Fibroblast of skin of back (primary cell): ENCODE results near the gene JPH2.

Source experiments
- DNase-seq: peaks from one replicate; pipeline ENCODE4 v3.0.0-alpha.2; 2013

Gene JPH2

DNA sequence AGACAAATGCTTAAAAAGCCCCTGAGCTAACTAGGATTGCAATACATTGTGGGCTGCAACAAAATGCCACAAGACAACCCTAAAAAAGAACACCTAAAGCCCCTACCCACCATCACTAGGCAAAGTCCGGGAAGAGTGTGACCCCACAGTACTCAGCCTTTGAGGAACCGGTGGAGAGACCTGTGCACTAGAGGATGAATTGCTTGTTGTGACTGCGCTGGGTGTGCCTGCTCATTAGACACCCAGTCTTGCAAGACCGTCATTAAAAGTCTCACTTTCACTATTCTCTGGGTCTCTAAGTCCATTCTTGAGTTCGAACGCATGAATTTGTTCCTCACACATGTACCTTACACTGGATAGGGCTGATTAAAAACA is 88.7 kb downstream of the JPH2 start:
- DNase-seq, result no peak

DNA sequence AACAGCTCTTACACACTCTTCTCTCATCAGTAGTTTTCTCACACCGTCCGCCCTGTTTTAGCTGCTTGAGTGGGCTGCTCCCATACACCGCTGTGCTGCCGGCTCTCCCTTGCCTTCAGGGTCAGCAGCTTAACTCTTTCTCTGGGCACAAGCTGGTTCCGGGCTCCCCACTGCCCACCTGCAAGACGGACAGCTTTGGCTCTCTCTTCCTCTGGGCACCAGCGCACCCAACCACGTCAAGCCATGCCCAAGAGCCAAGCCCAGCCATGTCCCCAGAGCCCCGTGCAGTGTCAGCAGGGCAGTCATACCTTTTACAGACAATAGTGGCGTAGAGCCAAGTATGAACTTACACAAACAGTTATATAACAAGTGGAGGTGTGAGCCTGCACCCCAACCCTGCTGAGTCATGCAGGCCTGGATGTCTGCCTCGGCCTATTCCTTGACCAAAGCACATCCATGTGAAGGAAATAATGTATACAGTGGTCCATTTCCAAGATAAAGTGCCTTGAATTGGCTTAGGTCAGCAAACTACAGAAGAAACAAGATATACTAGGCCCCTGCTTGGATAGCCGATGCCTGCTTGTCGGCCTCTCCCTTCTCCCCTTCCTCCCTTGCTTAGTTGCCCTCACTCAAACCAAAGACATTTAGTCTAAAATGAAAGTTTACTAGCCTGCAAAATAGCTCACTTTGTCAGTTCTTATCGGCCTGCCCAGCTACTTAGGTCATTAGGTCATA is 89.3 kb downstream of the JPH2 start:
- DNase-seq, result no peak

DNA sequence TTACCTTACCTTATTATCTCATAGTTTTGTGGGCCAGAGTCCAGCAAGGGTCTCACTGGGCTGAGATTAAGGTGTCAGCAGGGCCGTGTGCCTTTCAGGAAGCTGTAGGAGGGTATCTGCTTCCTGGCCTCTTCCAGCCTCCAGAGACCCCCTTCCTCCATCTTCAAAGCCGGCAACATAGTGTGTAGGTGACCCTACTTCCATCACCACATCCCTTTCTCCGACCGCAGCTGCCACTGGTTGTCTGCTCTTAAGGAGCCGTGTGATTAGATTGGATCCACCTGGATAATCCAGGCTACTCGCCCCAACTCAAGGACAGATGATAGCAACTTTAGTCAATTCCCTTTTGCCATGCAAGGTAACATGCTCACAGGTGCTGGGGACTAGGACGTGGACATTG is 91.2 kb downstream of the JPH2 start:
- DNase-seq, result no peak

DNA sequence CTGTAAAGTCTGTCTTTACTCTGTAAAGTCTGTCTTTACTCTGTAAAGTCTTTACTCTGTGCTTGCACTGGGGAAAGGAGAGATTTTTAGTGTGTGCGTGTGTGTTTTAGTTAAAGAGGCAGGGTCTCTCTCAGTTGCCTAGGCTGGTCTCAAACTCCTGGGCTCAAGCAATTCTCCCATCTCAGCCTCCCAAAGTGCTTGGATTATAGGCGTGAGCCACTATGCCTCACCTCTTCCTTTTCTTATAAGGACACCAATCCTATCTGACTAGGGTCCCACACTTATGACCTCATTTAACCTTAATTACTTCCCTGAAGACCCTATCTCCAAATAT is 93.8 kb downstream of the JPH2 start:
- DNase-seq, result no peak

DNA sequence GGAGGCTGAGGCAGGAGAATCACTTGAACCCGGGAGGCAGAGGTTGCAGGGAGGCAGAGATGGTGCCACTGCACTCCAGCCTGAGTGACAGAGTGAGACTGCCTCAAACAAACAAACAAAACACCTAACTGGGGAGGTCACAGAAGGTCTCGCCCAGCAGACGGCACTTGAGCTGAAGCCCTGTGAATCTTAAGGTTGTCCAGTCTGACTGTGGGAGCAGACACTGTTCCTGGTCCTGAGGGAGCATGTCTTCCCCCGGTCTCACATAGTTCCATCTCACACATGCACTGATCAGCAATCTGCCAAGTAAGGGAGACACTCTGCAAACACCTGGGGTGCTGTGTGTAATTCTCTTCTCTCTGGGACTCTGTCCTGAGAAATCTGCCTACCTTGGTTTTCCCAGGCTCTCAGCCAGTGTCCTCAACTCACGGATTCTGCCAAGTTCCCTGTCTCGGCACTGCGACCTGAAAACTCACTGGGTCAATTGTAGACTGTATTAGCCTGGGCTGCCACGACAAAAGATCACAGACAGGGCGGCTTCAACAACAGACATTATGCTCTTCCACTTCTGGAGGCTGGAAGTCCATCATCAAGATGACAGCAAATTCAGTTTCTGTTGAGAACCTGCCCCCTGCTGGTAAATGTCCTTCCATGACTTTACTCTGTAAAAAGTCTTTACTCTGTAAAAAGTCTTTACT is 94.3 kb downstream of the JPH2 start:
- peak; percentile 40 for DNase-seq

DNA sequence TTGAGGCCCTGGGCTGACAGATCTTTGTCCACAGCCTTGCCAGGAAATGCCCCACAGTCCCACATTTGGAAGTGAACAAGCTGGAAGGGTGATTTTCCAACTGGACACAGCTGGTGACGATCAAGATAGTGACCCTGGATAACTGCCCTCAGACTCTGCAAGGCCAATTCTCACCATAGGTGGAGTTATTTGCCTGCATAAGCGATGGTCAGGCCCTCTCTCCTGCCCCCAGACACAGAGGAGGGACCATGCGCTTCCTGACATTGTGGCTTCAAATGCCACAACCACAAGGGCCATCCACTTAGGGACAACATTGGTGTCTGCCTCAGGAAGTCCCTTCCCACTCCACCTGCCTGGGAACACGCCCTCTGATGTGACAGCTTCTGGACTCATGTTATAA is 96.0 kb downstream of the JPH2 start:
- DNase-seq, result no peak

DNA sequence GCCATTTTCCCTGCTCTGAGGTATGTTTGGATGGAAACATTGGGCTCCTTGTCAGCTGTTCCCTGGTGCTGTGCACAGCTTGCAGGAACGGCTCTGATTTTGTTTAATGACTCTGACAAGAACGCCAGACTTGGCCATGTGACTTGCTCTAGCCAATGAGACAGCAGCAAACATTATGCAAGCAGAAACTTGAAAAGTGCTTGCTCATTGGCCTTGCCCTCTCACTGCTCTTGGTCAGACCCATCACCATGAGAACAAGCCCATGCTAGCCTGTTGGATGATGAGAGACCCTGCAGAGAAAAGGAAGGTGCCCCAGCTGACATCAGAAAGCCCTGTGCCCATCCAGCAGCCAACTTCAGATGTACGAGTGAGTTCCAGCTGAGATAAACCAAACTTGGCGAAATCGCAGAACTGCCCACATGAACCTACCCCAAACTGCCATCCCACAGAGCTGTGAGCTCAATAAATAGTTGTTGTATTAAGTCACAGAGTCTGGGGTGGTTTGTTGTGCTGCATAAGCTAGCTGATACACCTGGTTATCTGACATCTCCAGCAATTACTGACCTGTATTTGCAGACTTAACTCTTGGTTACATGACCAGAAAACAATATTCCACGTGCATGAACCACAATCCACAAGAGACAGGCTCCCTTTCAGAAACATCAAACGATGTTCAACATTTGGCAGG is 96.9 kb downstream of the JPH2 start:
- DNase-seq, result peak; percentile 42

DNA sequence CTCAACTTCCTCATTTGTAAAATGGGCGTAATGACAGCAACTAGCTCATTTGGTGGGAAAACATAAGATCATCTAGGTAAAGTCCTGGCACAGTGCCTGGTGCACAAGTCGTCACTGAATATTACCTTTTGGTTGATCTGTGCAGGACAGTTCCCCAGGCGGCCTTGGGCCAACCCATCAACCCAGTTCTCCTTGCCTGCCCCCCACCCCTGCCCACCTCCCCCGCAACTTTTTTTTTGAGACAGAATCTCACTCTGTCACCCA is 99.2 kb downstream of the JPH2 start:
- DNase-seq, result no peak

DNA sequence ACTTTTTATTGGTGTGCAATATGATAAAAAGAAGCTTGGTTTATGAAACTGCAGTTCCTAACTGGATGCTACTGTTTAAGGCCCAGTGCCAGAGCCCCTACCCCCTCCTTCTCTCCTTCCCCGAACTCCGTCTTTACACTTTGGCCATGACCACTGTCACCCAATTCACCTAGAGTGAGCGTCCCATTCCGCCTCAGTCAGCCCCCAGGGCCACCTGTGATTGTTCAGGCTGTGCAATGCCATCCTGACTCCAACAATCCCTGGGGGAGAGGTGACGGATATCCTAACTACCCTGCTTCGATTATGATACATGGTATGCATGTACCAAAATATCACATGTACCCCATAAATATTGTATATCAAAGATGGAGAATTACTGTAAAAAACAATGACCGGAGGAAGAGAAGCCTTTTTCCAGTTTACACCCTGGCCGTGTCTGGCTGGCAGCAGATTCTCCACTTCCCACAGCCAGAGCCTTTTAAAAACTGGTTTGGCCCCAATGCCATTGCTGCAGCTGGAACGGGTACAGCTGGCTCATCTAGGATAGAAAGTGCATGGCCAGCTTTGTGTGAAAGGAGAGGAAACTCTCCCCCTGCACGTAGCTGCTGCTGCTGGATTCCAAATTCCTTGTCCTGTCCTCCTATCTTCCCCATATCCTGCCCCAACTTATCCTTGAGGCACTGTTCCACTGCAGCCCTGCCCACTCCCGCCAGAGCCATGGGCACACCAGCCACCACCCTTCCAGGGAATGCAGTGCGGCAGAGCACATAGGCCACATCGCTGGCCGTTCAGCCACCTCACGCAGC is 99.7 kb downstream of the JPH2 start:
- DNase-seq, result no peak

DNA sequence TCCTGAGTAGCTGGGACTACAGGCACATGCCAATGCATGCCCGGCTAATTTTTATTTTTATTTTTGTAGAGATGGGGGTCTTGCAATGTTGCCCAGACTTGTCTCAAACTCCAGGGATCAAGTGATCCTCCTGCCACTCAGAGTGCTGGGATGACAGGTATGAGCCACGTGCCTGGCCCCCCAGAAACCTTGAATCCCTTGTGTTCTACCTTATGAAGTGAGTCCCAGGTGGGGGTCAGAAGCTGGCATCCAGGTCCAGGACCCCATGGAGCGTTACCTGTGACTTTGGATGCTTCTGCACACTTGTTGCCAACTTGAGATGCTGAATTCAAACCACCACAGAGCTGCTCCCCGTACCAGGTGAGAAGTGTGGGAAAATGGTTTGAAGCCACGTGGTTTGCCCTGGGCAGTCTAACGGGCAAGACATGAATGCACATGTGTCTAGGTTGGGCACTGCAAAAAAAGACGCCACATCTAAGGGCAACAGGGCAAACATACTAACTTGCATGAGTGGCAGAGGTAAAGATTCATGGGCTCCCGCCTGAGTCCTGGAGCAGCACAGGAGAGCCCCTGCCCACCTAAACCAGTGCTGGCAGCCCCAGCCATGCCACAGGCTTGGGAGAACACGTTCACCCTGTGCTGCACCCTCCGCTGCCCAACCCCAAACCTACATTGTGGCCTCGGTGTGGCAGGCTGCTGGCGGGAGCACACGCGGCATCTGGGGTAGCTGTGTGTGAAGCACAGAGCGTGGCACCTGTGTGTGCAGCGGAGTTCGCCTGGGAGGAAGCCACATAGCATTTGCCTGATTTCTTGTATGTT is 101.2 kb downstream of the JPH2 start:
- no peak for DNase-seq

DNA sequence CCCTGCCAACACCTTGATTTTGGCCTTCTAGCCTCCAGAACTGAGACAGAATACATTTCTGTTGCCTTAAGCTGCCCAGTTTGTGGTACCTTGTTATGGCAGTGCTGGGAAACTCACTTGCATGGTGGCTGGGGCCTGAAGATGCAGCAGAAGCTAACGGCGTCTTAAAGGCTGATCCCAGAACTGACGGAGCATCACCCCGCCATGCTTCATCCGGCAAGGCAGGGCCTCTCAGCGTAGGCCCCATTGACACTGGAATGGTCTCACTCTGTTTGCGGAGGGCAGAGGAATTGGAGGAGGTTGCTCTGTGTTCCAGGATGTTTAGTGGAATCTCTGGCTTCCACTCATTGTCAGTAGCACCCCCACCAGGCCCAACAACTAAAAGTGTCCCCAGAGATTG is 102.1 kb downstream of the JPH2 start:
- no peak for DNase-seq

DNA sequence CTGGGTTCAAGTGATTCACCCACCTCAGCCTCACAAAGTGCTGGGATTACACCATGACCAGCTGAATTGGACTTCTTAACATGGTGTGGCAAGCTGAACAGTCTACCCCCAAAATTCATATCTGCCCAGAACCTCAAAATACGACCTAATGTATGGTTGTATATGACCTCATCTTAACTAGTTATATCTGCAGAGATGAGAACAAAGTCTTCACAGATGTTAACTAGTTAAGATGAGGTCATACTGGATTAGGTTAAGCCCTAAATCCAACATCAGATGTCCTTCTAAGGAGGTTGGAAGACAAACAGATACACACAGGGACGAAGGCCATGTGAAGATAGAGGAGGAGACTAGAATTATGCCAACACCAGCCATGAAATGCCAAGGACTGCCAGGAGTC is 102.5 kb downstream of the JPH2 start:
- DNase-seq, result no peak

DNA sequence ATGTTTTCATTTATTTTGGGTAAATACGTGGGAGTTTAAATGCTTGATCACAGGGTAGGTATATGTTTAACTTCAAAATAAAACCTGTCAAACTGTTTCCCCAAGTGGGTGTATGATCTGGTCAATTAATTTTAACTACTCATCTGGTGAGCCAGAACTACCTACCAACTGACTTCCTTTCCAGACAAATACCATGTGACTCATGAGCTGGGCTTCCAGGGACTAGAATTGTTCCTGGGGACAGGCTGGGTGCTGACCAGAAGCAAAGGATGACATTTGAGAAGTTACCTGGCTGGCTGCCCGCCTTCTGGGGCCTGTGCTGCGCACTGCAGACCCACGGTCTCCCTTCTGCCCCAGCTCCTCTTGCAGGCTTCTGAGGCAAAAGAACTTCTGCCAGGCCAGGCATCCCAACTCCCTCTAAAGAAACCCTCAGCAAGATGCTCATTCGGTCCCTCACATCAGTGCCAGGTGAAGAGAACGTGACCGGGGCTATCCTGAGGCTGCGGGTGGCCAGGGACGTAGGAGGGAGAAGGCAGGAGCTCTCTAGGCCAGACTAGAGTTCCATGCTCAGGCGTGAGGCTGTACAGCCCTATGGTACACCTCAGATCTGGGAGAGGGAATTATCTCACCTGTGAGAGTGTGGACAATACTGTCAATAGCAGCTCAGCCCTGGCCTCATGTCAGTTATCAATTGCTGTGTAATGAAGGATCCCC is 103.6 kb downstream of the JPH2 start:
- DNase-seq, result peak; percentile 68

DNA sequence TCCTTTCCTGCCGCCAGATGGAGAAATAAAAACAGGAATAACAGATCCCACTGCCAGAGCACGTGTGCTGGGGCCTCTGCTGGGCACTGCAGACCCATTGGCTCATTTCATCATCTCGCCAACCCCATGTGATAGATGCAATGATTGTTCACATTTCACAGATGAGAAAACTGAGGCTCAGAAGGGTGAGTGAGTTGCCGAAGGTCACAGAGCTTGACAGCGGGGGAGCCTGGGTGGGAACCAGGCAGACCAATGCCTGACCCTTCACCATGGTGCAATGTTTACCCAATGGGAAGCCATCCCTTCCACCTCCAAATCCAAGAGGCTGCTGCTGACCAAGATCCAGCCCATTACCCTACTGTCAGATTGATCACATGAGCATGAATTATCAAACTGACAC is 105.1 kb downstream of the JPH2 start:
- DNase-seq, result no peak

DNA sequence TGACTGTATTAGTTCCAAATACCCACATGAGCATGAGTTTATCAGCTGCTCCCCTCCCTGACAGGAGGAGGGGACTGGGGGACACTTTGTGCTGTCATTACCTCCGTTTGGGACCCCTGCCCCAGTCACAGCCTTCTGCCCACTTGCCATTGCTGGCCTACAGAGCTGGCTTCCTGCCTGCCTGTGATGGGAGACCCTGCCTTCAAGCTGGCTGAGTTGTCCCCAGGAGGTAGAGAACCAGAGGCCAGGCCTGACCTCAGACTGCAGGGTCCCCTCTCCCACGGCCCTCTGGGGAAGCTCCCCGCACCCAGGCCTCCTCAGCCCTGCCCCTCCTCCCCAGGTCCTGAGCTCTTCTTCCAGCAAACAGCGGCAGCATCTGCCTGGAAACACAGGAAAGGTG is 105.5 kb downstream of the JPH2 start:
- DNase-seq, result no peak

DNA sequence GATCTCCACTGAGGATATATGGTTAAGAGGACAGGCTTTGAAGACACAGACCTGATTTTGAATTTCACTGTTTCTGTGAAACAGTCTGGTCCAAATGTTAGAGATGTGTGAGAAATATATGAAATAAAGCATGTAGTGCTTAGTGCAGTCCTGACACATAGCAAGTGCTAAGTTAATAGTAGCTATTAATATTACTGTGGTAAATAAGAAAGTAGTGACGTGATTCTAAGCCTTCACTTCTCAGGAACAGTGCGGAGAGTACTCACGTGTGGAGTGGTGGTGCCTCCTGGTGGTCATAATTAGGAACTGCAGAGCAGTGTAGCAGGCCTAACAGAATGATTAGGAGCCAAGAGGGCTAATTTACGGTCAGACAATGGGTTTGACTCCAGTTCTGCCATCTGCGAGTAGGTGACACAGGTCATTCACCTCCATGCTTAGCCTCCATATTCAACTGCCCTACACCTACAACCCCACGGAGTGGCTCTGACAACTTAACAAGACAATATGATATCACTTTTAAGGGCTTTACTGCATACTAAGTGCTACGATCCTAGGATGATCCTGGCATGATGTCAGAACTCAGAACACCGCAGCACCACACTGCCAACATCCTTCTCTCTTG is 106.2 kb downstream of the JPH2 start:
- peak; percentile 71 for DNase-seq

DNA sequence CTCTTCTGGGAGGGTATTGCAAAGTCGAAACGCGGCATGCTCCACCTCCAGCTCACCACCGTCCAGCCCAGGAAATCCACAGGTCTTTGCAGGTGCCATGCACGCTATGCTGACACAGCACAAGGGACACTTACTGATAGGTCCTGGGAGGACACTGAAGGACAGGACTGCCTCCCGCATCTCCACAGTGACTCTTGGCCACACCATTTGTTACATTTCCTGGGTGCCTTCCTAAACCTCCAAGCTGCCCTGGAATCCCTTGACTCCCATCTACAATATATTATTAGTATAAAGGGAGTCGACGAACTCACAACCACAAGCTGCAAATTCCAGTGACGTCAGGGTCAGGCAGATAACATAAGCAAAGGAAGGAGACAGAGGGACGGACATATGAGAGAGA is 106.9 kb downstream of the JPH2 start:
- no peak for DNase-seq

DNA sequence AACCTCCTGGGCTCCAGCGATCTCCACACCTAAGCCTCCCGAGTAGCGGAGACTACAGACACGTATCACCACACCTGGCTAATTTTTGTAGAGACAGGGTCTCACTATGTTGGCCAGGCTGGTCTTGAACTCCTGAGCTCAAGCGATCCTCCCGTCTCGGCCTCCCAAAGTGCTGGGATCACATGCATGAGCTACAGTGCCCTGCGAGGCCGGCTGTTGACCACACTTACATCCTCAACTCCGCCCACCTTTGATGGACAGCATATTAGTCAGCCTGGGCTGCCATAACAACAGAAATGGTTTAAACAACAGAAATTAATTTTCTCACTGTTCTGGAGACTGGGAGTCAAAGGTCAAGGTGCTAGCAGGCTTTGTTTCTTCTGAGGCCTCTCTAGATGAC is 107.7 kb downstream of the JPH2 start:
- no peak for DNase-seq

DNA sequence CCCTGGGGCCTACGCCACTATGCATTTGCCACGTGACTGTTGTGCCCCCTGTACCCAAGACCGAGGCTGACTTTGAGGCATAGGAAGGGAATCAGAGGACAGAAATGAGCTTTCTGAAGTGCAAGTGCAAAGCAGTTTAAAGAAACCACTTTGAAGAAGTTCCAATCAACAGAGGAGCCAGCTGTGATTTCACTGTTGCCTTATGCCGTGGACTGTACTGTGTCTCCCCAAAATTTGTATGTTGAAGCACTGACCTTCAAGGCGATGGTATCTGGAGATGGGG is 111.1 kb downstream of the JPH2 start:
- no peak for DNase-seq

DNA sequence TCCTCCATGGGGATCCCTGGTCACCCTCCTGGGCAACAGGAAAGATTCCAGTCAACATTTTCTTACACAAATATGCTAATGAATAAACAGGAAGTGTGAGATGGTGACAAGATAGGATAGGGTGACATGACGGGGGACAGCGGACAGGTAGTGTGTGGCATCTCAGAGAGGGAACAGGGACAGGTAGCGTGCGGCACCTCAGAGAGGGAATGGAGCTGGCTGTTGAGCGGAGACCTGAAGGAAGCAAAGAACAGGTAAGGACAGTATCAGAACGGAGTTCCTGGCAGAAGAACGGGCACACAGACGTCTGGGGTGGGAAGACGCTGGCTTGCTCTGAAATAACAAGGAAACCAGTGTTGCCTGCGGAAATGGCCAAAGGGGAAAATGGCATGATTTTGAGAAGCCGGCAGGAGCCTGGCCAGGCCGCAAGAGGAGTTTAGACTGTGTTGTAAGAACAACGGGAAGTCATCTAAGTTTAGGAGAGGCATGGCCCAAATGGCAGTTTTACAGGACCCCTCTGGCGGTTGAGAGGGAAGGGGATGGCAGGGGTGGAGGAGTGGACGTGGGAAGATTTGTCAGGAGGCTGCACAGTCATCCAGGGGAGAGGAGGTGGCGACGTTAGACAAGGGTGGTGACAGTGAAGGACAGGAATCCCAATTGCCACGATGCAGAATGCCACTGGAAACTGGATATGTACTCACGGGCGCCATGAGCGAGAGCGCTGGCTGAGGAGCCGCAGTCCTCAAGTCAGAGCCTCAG is 111.6 kb downstream of the JPH2 start:
- no peak for DNase-seq
